Adrenal gland (tissue), 5 donors: ENCODE data around the gene KRTAP12-1.

Experiments
- CTCF ChIP-seq, 6 experiments: fragments of 450-650 bp in 4 of 6; fragments of 200-600 bp in 2 of 6; sonication (generic) in 1 of 6; IDR thresholded peaks; 1 replicate in 5 of 6; 2 replicates in 1 of 6; pipeline versions ENCODE4 v1.5.1 to v1.8.0; 2016 to 2021; ENCODE audit warnings: antibody characterized with exemption in 6 of 6, mild to moderate bottlenecking in 2 of 6, moderate library complexity in 1 of 6
- POLR2A ChIP-seq, 2 donors: fragments of 450-650 bp; IDR thresholded peaks; one replicate each; pipeline ENCODE4 v1.6.1; 2017; ENCODE audit warnings: antibody characterized with exemption in 2 of 2, mild to moderate bottlenecking in 2 of 2, moderate library complexity in 1 of 2
- donor health status: DM: no; HTN: no; CAD: no.

GRCh38 chr21:44686843-44687561 lies 5.0 kb upstream of the KRTAP12-1 start:
- TF ChIP-seq CTCF (IDR thresholded peaks at IDR 0.05) (no peak), POLR2A (IDR thresholded peaks at IDR 0.05) (no peak)
